Stimulated activated CD4-positive, alpha-beta T cell treated with anti-CD3 and anti-CD28 coated beads, Interleukin-1b, Interleukin-23, amount 100 ng/mL, for 24 hours (primary cell): Measurements from ENCODE around the gene ELAVL1.
"Not testable (repeated sequence)": the region's sequence is repeated elsewhere in the genome, so short reads cannot be mapped to it uniquely, and the experiment has no call there.

ENCODE experiments used
- DNase-seq, 4 experiments: peaks; one replicate each; pipeline ENCODE4 v3.0.0-alpha.2; 2020; ENCODE audit warnings: low read depth in 4 of 4, low spot score in 1 of 4

The ELAVL1 gene

GRCh38 chr19:7970716-7971448 lies 34.6 kb downstream of the ELAVL1 start:
- DNase-seq, result peak in 2 of 4 experiments; percentile 4 to 6

- no peak for DNase-seq
Measured at GRCh38 chr19:7969555-7969939, 35.9 kb downstream of the ELAVL1 start.

GRCh38 chr19:7968796-7969554 lies 36.5 kb downstream of the ELAVL1 start:
- no peak for DNase-seq

- DNase-seq, result no peak
Measured at GRCh38 chr19:7968008-7968795, 37.2 kb downstream of the ELAVL1 start.

DNA sequence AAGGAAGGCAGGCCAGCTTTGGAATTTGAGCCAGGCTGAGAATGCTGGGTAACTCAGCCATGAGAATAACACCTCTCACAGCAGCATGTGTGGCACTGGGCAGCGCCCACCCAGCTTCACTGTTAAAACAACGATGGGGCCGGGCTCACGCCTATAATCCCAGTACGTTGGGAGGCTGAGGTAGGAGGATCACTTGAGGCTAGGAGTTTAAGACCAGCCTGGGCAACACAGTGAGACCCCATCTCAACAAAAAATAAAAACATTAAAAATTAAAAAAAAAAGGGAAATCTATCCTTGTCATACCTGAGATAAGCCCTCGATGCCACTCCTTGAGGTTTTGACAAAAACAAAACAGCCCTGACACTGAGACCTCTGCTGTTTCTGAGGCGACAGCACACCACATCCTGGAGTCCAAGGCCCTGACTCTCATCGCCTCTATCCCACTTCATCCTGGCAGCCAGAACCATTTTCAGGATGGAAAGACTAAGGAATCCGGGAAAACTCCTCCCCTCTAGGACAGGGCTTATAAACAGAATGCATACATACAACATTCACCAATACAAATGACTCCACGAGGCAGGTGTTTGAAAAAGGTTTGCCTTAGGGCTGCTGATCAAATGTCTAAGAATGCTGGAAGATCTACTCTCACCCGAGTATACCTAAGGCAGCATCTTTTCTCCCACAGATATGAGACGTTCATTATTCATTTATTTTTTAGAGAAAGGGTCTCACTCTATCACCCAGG lies 39.3 kb downstream of the ELAVL1 start:
- no peak for DNase-seq

DNA sequence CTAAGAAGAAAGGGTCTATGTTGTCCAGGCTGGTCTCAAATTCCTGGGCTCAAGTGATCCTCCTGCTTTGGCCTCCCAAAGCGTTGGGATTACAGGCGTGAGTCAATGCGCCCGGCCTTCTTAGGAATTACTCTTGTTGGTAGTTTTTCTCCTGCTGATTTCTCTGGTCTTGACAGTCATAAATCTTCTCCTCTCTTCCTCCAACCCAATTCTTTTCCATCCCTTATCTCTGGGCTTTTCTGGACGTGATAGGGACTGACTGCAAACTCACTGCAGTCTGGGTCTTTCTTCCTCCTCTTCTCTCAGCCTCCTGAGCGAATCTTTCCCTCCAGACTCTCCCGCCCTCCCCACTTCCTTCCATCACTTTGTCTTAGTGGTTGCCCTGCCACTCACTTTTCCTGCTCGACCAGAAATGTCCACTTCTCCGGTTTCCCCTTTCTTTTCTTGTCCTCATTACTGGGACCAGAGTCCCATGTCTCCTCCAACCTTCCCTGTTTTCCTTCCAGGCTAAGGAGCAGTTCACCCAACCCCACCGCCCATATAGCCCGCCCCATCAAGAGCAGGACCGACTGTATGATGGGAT lies 40.1 kb downstream of the ELAVL1 start:
- DNase-seq, result no peak

GRCh38 chr19:7963566-7963965 lies 41.9 kb downstream of the ELAVL1 start:
- DNase-seq, result no peak

- DNase-seq, result no peak
Measured at GRCh38 chr19:7962644-7963268, 42.7 kb downstream of the ELAVL1 start.

- no peak for DNase-seq
Measured at GRCh38 chr19:7961920-7962626, 43.4 kb downstream of the ELAVL1 start.

- DNase-seq, result not testable (repeated sequence)
Measured at GRCh38 chr19:7961082-7961481, 44.4 kb downstream of the ELAVL1 start.

- no peak for DNase-seq
Measured at GRCh38 chr19:7959211-7959610, 46.2 kb downstream of the ELAVL1 start.

- no peak for DNase-seq
Measured at GRCh38 chr19:7955696-7956095, 49.7 kb downstream of the ELAVL1 start.

GRCh38 chr19:7953576-7953975 lies 51.9 kb downstream of the ELAVL1 start:
- DNase-seq, result no peak

DNA sequence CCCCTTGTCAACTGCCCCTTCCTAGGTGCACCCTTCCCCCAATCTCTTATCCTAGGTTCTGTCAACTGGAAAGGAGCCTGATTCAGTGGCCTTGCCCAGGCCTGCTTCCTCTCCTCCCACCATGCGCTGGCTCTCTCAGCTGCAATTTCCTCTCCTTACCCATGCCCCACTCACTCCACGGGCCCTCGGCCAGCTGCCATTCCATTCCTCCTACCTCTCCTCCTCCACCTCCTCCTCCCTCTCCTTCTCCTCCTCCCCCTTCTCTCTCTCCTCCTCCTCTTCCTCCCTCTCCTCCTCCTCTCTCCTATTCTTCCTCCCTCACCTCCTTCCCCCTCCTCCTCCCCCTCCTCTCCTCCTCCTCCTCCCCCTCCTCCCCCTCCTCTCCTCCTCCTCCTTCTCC lies 52.4 kb downstream of the ELAVL1 start:
- DNase-seq, result no peak

DNA sequence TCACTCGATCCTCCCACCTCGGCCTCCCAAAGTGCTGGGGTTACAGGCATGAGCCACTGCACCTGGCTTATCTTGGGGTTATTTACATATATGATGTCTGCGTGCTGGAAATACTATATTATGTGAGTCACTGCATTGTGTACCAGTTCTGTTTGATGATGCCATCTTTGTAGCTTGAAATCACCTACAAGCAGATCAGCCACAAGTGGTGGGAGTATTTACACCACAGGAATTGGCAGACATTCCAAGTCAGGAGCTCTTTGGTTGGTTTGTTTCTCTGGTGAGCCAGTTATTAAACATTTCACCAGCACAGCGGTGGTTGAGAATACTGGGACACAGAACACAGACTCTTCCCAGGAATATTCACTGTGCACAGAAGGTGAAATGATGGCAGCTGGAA lies 57.5 kb downstream of the ELAVL1 start:
- DNase-seq, result no peak

DNA sequence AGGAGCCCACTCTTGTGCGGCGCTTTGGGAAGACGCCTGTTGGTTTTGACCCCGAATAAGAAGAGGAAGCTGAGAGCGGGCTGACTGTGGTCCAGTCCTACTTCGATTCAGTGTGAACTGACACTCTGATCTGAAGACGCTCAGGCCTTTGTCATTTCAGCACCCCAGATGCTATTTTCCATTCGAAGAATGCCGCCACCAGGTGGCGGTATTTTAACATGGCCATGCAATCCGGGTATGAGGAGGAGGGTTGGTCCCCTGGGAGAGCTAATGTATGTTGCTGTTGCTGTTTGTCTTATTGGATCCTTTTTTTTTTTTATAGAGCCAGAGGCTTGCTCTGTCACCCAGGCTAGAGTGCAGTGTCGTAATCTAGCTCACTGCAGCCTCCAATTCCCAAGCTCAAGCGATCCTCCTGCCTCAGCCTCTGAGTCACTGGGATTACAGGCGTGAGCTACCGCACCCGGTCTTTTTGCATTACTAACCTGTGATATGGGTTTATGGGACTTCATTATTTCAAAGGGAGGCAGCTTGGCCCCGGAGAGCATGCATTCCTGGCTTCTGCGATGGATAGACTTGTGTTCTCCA lies 61.2 kb downstream of the ELAVL1 start:
- peak; percentile 76 to 87 (median 82) for DNase-seq

GRCh38 chr19:7943444-7944176 lies 61.8 kb downstream of the ELAVL1 start, which contains the start of gene TIMM44:
Gene TIMM44 (minus strand): TSS chr19:7943666. CDS start chr19:7943651, 15 bp downstream.
- DNase-seq, result peak; percentile 94 to 99 (median 96)

DNA sequence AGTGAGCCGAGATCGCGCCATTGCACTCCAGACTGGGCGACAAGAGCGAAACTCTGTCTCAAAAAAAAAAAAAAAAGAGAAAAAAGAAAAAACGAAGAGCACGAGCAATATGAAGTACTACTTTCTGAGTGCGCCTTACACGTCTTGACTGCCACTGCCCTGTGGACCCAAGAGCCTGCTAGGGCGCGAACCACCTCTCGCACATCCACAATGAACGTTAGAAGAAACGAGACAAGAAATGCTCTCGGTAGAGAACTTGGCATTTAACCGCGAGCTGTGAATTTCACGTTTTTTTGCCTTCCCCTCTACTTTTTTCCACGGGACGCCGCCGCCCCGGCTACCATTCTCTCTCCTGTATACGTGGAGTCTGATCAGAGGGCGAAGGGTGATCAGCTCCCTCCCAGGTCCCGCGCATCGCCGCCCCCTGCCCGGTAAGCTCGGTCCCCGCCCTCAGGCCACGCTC lies 62.4 kb downstream of the ELAVL1 start:
- DNase-seq, result no peak
